ENCODE data around the gene FUT4. TPM values are rescaled to one million over a fixed set of nuclear protein-coding genes. Genes with fewer than 3 reads are reported as not detected.
"Not testable (repeated sequence)": the region's sequence is repeated elsewhere in the genome, so short reads cannot be mapped to it uniquely, and the experiment has no call there.

FUT4 gene
- total RNA-seq, 1 donor from 2014 or later: 4.1 TPM

DNA sequence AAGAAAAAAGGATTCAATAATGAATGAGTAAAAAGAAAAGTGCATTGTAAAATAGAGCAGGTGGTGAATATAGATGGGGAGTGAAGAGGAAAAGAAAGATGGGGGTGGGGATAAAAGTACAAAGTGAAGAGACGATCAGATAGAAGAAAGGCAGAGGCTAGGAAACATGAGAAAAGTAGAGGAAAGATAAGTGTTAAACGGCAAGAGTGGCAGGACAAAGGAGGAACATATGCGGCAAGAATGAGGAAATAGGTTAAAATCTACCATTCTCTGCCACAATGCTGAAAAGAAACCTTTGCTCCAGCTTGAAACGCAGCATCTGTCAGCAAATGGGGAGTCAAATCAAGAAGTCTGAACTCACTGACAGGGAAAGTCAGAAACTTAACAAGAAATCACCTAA lies 6.8 kb downstream of the FUT4 start:
- peaks cover 8% of the 10 kb centered on the region for H3K4me1 Mint-ChIP-seq
- intact Hi-C loops (cut with micrococcal nuclease): no loop called here
- H3K4me3 Mint-ChIP-seq: no peak overlapping the region
- H3K36me3 Mint-ChIP-seq (ENCODE audit: low read depth): peaks cover 1% of the 10 kb centered on the region
- DNase-seq: no peak
- H3K27me3 Mint-ChIP-seq: no peaks in the 10 kb centered on the region
- no peak for ATAC-seq (ENCODE audit: low read depth)
- H3K9me3 Mint-ChIP-seq: no peaks in the 10 kb centered on the region
- POLR2A ChIA-PET: no interaction called here
- H3K27ac Mint-ChIP-seq: no peak overlapping the region
- CTCF ChIA-PET: no interaction called here
- no peak for TF ChIP-seq CTCF (IDR thresholded peaks at IDR 0.05)

GRCh38 chr11:94553938-94554337 lies 10.2 kb downstream of the FUT4 start:
- Mint-ChIP-seq H3K27ac (no peak overlapping the region), H3K4me3 (no peak overlapping the region), H3K4me1 (peaks cover 3% of the 10 kb centered on the region), H3K9me3 (no peaks in the 10 kb centered on the region), H3K36me3 (ENCODE audit: low read depth) (no peaks in the 10 kb centered on the region), H3K27me3 (no peaks in the 10 kb centered on the region)
- intact Hi-C loops (cut with micrococcal nuclease): no loop called here
- no peak for TF ChIP-seq CTCF (IDR thresholded peaks at IDR 0.05)
- no peak for DNase-seq
- ATAC-seq (ENCODE audit: low read depth): no peak
- ChIA-PET POLR2A (no interaction called here), CTCF (no interaction called here)

DNA sequence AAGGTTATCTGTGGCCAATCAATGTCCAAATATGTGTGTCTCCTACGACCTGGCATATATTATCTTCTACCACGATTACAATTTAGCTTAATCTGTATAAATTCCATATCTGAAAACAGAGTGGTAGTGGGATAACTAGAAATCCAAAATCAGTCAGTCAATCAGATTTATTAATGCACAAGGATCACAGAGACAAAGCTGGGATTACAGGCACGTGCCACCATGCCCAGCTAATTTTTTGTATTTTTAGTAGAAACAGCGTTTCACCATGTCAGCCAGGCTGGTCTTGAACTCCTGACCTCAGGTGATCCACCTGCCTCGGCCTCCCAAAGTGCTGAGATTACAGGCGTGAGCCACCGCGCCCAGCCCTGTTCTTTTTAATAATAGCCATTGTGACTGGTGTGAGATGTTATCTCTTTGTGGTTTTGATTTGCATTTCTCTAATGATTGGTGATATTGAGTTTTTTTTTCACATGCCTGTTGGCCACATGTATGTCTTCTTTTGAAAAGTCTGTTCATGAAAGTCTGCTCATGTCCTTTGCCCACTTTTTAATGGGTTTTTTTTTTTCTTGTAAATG lies 12.1 kb downstream of the FUT4 start:
- H3K4me3 Mint-ChIP-seq; CTCF ChIA-PET; intact Hi-C loops (cut with micrococcal nuclease); H3K27me3 Mint-ChIP-seq; H3K4me1 Mint-ChIP-seq; H3K9me3 Mint-ChIP-seq; DNase-seq; ATAC-seq (ENCODE audit: low read depth); H3K36me3 Mint-ChIP-seq (ENCODE audit: low read depth); H3K27ac Mint-ChIP-seq: not testable (repeated sequence)
- POLR2A ChIA-PET: interaction anchor here (0.8 kb wide), 1 partner anchor 892 kb away, joined by 4 read pairs; no protein-coding TSS in a partner anchor

- H3K4me1 Mint-ChIP-seq: no peaks in the 10 kb centered on the region
These were observed 13.7 kb downstream of the FUT4 start for GRCh38 chr11:94557421-94557820.

GRCh38 chr11:94557992-94558391 lies 14.3 kb downstream of the FUT4 start:
- H3K36me3 Mint-ChIP-seq (ENCODE audit: low read depth): no peaks in the 10 kb centered on the region
- no peaks in the 10 kb centered on the region for H3K9me3 Mint-ChIP-seq
- no peak for TF ChIP-seq CTCF (IDR thresholded peaks at IDR 0.05)
- ATAC-seq (ENCODE audit: low read depth): no peak
- no peak overlapping the region for H3K4me3 Mint-ChIP-seq
- no peak for DNase-seq
- H3K27me3 Mint-ChIP-seq: no peaks in the 10 kb centered on the region
- CTCF ChIA-PET: no interaction called here
- POLR2A ChIA-PET: no interaction called here
- intact Hi-C loops (cut with micrococcal nuclease): no loop called here
- no peak overlapping the region for H3K27ac Mint-ChIP-seq
- no peaks in the 10 kb centered on the region for H3K4me1 Mint-ChIP-seq

More at GRCh38 chr11:94557421-94557820, 13.7 kb downstream of the FUT4 start:
- Mint-ChIP-seq H3K27me3 (no peaks in the 10 kb centered on the region), H3K9me3 (no peaks in the 10 kb centered on the region), H3K4me3 (no peak overlapping the region), H3K36me3 (ENCODE audit: low read depth) (no peaks in the 10 kb centered on the region), H3K27ac (no peak overlapping the region)
- ChIA-PET CTCF (no interaction called here), POLR2A (no interaction called here)
- intact Hi-C loops (cut with micrococcal nuclease): no loop called here
- no peak for TF ChIP-seq CTCF (IDR thresholded peaks at IDR 0.05)
- DNase-seq (no peak), ATAC-seq (ENCODE audit: low read depth) (no peak)

DNA sequence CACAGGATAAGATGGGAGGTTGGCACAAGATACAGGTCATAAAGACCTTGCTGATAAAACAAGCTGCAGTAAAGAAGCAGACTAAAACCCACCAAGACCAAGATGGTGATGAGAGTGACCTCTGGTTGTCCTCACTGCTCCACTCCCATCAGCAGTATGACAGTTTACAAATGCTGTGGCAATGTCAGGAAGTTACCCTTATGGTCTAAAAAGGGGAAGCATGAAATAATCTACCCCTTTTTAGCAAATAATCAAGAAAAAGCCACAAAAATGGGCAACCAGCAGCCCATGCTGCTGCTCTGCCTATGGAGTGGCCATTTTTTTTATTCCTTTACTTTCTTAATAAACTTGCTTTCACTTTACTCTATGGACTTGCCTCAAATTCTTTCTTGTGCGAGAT lies 14.7 kb downstream of the FUT4 start:
- H3K27me3 Mint-ChIP-seq: no peaks in the 10 kb centered on the region
- ChIA-PET POLR2A (no interaction called here), CTCF (interaction anchor here (1.1 kb wide), 1 partner anchor 39 kb away, joined by 3 read pairs; no protein-coding TSS in a partner anchor)
- no peaks in the 10 kb centered on the region for H3K36me3 Mint-ChIP-seq (ENCODE audit: low read depth)
- no peaks in the 10 kb centered on the region for H3K4me1 Mint-ChIP-seq
- intact Hi-C loops (cut with micrococcal nuclease): no loop called here
- H3K4me3 Mint-ChIP-seq: no peak overlapping the region
- H3K9me3 Mint-ChIP-seq: no peaks in the 10 kb centered on the region
- H3K27ac Mint-ChIP-seq: no peak overlapping the region
- no peak for TF ChIP-seq CTCF (IDR thresholded peaks at IDR 0.05)
- no peak for ATAC-seq (ENCODE audit: low read depth)
- no peak for DNase-seq
